AG10803 (cell line): ENCODE measurements around the gene ITGA2B.

Experiments
- DNase-seq: peaks from one replicate; pipeline ENCODE4 v3.0.0; 2010; ENCODE audit warnings: low read depth
- H3K4me3 ChIP-seq: 2 replicates; pipeline ENCODE4 v1.5.1; 2011; ENCODE audit warnings: mild to moderate bottlenecking, low read length, control low read depth
- TF ChIP-seq, protein P1 (sequence below): conservative IDR thresholded peaks from 2 replicates; pipeline ENCODE4 v1.5.1; 2011; ENCODE audit warnings: mild to moderate bottlenecking, low read length, control low read depth, inconsistent platforms

ITGA2B gene

DNA sequence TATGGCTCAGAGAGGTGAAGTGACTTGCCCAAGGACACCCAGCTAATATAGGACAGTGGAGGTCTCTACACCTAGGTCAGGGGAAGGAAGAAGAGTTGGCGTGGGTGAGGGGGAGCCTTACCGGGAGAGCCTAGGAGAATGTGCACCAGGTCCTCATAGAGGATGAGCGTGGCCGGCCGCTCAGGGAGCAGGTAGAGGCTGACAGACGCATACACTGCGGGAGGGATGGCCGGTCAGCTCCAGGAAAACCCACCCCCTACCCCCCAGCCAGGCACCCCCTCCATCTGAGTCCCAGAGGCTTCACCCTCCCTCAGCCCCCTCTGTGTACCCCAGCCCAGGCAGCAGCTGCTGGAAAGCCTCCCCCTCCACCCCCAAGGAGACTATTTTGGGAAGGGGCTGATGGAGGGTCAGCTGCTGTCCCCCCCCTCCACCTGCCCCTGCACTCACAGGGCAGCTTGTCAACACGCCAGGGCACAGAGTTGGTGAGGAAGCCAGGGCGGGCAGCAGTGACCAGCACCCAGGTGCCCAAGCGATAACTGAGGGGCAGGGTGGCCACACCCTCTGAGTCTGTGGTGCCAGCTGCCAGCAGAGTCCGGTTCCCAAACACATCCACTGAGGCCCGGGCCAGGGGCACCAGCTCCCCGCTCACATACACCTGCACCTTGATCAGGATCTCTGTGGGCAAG, 29.8 kb downstream of the ITGA2B start:
- TF ChIP-seq, protein P1, sequence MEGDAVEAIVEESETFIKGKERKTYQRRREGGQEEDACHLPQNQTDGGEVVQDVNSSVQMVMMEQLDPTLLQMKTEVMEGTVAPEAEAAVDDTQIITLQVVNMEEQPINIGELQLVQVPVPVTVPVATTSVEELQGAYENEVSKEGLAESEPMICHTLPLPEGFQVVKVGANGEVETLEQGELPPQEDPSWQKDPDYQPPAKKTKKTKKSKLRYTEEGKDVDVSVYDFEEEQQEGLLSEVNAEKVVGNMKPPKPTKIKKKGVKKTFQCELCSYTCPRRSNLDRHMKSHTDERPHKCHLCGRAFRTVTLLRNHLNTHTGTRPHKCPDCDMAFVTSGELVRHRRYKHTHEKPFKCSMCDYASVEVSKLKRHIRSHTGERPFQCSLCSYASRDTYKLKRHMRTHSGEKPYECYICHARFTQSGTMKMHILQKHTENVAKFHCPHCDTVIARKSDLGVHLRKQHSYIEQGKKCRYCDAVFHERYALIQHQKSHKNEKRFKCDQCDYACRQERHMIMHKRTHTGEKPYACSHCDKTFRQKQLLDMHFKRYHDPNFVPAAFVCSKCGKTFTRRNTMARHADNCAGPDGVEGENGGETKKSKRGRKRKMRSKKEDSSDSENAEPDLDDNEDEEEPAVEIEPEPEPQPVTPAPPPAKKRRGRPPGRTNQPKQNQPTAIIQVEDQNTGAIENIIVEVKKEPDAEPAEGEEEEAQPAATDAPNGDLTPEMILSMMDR, result no peak
- no peak for DNase-seq
- no peak overlapping the region for H3K4me3 ChIP-seq

DNA sequence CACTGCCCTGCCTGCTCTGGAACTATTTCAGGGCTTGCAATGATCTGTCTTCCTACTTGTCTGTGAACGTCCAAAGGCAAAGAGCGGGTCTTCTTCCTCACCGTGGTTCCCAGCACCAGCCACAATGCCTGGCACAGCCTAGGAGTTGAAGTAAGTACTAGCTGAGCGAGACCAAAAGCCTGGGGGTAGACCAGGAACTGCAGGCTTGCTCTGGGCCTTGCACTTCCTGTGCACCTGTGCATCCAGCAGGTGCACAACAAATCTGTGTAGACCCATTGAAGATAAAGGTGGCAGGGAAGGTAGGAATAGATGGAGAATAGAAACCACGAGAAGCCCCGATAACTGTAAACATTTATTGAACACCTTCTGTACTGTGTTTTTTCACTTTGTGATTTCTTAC, 30.4 kb downstream of the ITGA2B start:
- TF ChIP-seq, protein P1, result no peak
- H3K4me3 ChIP-seq, result no peak overlapping the region
- no peak for DNase-seq

DNA sequence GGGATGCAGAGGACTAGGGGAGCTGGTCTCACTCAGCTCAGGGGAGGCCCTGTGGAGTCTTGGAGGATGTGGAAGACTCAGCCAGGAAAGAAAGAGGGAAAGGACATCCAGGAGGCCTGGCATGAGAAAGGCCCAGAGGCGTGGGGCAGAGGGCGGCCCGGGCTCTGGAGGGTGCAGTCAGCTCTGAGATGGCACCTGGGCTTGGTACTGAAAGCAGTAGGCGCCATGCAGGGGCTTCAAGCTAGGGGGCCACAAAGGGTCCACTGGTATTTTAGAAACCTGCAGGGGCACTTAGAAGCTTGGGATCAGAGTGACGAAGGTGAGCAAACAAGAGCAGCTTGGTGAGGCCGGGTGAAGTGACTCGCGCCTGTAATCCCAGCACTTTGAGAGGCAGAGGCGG, 31.4 kb downstream of the ITGA2B start:
- H3K4me3 ChIP-seq, result no peak overlapping the region
- DNase-seq, result no peak
- TF ChIP-seq, protein P1, result no peak

DNA sequence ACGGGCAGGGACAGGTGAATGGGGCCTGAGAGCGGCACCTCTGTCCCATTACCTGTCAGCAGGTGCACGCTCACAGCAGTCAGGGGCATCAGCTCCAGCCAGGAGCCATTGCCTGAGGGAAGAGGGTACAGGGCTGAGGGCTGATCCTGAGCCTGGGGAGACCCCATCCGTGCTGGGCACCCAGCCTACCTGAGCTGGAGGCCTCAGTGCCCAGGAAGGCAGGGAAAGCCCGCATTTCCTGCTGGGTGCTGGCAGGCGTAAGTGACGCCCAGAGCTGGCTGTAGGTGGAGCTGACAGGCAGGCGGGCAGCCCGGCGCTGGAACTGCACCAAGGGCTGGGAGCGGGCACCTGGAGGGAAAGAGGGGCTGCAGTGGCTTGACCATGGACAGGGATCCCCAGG, 33.2 kb downstream of the ITGA2B start:
- TF ChIP-seq, protein P1, result no peak
- DNase-seq, result no peak
- H3K4me3 ChIP-seq, result no peak overlapping the region

DNA sequence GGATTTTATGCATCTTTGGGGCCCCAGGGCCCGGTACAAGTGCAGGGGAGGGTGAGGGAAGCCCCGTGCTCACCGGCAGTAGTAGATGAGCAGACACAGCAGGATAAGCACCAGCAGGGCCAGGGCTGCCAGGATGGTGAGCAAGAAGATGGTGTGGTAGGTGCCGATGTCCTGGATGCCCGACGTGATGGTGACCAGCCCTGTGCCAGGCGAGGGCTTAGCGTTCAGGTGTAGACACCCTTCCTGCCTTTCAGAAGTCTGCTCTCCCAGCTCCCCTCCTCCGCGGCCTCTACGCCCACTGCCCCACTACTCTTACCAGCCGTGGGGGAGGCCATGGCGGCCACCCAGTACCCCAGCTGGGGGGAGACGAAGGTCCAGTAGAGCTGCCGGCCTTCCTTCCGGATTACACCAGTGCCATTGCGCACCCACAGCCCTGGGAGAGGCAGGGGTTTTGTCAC, 33.8 kb downstream of the ITGA2B start:
- DNase-seq, result no peak
- TF ChIP-seq, protein P1, result no peak
- H3K4me3 ChIP-seq, result no peak overlapping the region

DNA sequence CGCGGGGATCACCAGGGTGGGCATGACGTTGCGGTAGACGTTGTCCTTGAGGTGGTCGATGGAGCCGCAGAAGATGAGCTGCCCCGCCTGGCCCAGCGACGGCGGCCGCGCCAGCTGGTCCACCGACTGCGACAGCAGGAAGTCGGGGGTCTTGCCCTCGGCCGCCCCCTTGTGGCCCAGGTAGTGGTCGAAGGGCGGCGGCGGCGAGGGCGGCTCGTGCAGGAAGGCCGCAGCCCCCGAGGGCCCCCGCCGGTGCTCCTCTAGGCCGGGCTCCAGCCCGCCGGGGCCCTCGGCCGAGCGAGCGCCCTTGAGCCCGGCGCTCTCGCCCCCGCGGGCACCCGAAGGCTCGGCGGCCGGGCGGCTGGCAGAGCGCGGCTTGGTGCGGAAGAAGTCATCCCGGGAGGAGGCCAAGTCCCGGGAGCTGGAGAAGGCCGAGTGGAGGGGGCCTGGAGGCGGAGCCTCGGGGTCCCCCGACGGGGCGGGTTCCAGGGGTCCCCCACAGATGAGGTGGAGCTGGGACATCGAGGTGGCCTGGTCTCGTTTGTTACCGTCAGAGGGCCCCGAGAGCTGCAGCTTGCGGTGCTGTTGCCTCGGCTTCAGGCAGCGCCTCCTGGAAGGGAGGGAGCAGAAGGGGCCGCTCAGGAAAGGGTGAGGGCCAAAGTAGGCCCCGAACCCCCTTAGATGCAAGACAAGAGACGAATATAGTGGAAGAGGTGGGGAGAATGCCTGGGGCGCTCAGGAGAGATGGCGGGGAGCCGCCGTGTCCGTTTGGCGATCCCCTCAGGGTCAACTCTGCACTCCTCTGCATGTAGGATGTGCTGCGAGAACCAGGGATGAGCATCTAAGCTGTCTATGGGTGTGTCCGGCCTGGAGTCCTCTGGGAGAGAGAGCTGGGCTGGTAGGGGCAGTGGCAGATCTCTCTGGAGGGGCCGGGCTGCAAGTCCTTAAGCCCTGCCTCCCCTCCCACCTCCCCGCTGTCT, 34.6 kb downstream of the ITGA2B start:
- TF ChIP-seq, protein P1, result no peak
- no peak overlapping the region for H3K4me3 ChIP-seq
- DNase-seq, result no peak
